ENCODE results near the gene MED27. TPM values are rescaled to one million over a fixed set of nuclear protein-coding genes. Genes with fewer than 3 reads are reported as not detected.

The MED27 gene
- total and polyA plus RNA-seq, 2 of the 4 experiments (the other 2 are of a cell fraction), result 50.2 to 63.4 TPM

GRCh38 chr9:131837836-131838235 is 241.8 kb downstream of the MED27 start:
- no peak overlapping the region for H3K56ac ChIP-seq (ENCODE audit: extremely low read depth, insufficient read depth, low read length)
- ChIA-PET CTCF (no interaction called here), POLR2A (ENCODE audit: unreplicated experiment) (no interaction called here)
- H3K36me3 ChIP-seq (ENCODE audit: control insufficient read depth, insufficient read depth, low read length), result no peaks in the 10 kb centered on the region
- H3K4me1 ChIP-seq (ENCODE audit: control insufficient read depth, insufficient read depth, low read length), result no peaks in the 10 kb centered on the region
- no peak overlapping the region for H2BK5ac ChIP-seq (ENCODE audit: low read depth, low read length, poor library complexity, severe bottlenecking)
- no peak overlapping the region for H2BK20ac ChIP-seq (ENCODE audit: low read depth, low read length)
- H3K18ac ChIP-seq (ENCODE audit: low read depth, low read length), result no peak overlapping the region
- 42% methylated on average over 4 of the region's 10 CpGs; no CpG with 5 or more reads in 1 of the 2 experiments for WGBS, 2 experiments (ENCODE audit: extremely low coverage in 2 of 2, insufficient read length in 1 of 2)
- no peak overlapping the region for H2AFZ ChIP-seq (replicated peaks; ENCODE audit: low read length, poor library complexity)
- peaks cover 42% of the 10 kb centered on the region for H3K27me3 ChIP-seq (ENCODE audit: control insufficient read depth, insufficient read depth, low read length)
- no peak overlapping the region for H3K14ac ChIP-seq (replicated peaks; ENCODE audit: low read depth, low read length)
- H3K27ac ChIP-seq (ENCODE audit: insufficient read depth, low read length), result no peak overlapping the region
- intact Hi-C loops (cut with micrococcal nuclease) (no loop called here), in situ Hi-C loops (cut with MboI; ENCODE audit: low sequenced_read_pairs) (no loop called here), dilution Hi-C loops (cut with HindIII; ENCODE audit: low sequenced_read_pairs, unreplicated experiment) (no loop called here)
- no peak for DNase-seq
- H3K9ac ChIP-seq (ENCODE audit: low read depth, low read length), result no peak overlapping the region
- TF ChIP-seq MAZ (IDR thresholded peaks at IDR 0.05; ENCODE audit: borderline replicate concordance, low read depth, low read length) (no peak), RAD21 (IDR thresholded peaks at IDR 0.05; ENCODE audit: low read length) (no peak)
- H2AK9ac ChIP-seq (replicated peaks; ENCODE audit: low read depth, low read length, poor library complexity), result no peak overlapping the region
- no peak overlapping the region for H4K8ac ChIP-seq (ENCODE audit: low read depth in 2 of 2, low read length in 2 of 2)
- peaks cover 11% of the 10 kb centered on the region; the same call in 1 of the 2 replicates for H4K20me1 ChIP-seq (ENCODE audit: insufficient read depth, low read length)
- H2BK15ac ChIP-seq (ENCODE audit: low read depth, low read length), result no peak overlapping the region
- no peak overlapping the region for H4K5ac ChIP-seq (ENCODE audit: low read depth, low read length)
- no peak overlapping the region for H3K4me3 ChIP-seq (ENCODE audit: insufficient read depth, low read depth, low read length)
- H4K91ac ChIP-seq (ENCODE audit: insufficient read depth, low read depth, low read length), result no peak overlapping the region
- no peak for ATAC-seq (ENCODE audit: low read depth)
- no peak overlapping the region for H3K4me2 ChIP-seq (ENCODE audit: low read depth, low read length)
- BruUV-seq (replicated peaks), result no TSS peak
- peaks cover 15% of the 10 kb centered on the region for H3K9me3 ChIP-seq (ENCODE audit: control insufficient read depth, insufficient read depth, low read length)
- no peaks in the 10 kb centered on the region for H3K79me1 ChIP-seq (ENCODE audit: low read depth in 1 of 2, low read length in 2 of 2)
- H3K23ac ChIP-seq (ENCODE audit: low read depth, low read length), result no peak overlapping the region
- no peak overlapping the region for H2AK5ac ChIP-seq (ENCODE audit: low read depth, low read length)
- H3K9me1 ChIP-seq (ENCODE audit: insufficient read depth, low read length), result no peaks in the 10 kb centered on the region
- no peak overlapping the region for H2BK120ac ChIP-seq (ENCODE audit: low read depth, low read length)
- no peak overlapping the region for H3K4ac ChIP-seq (ENCODE audit: low read depth, low read length)
